Stimulated activated CD8-positive, alpha-beta memory T cell treated with anti-CD3 and anti-CD28 coated beads, Interleukin-4, amount 100 ng/mL, for 48 hours (primary cell): ENCODE results near the gene PDCL3.

Experiments
- DNase-seq: peaks from one replicate; pipeline ENCODE4 v3.0.0-alpha.2; 2020

PDCL3 gene

GRCh38 chr2:100562613-100563406 lies at the start of gene PDCL3:
Gene PDCL3 (plus strand): TSS chr2:100562993. CDS start chr2:100563068, 75 bp downstream.
- DNase-seq = peak; percentile 94

DNA sequence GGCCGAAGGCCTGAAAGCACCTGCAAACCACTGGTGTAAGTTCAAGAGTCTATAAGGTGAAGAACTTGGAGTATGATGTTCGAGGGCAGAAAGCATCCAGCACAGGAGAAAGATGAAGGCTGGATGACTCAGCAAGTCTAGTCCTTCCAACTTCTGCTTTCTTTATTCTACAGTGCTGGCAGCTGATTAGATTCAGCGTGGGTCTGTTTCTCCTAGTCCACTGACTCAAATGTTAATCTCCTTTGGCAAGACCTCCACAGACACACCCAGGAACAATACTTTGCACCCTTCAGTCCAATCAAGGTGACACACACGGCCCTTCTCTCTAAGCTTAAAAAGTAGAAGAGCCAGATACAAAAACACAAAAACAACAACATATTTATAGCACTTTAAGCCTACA lies 49.1 kb upstream of the PDCL3 start:
- no peak for DNase-seq

DNA sequence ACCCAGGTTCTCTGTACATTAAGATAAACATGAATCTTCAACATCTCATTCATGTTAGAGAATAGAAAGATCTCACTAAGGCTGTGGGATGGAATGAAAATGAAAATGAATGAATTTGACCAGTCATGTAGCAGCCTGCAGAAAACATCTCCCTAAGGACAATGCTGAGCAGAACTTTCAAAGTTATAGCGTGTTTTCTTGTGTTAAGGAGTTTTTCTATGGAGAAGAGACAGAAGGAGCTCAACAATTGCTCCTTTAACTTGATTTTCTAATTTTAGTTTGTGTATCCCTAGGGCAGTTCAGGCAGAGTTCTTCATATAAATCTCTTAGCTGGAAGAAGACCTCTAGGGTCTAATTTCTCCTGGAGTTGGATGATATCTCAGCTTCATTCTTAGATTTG lies 45.2 kb upstream of the PDCL3 start:
- DNase-seq = no peak

GRCh38 chr2:100518801-100519200 lies 44.0 kb upstream of the PDCL3 start:
- no peak for DNase-seq

DNA sequence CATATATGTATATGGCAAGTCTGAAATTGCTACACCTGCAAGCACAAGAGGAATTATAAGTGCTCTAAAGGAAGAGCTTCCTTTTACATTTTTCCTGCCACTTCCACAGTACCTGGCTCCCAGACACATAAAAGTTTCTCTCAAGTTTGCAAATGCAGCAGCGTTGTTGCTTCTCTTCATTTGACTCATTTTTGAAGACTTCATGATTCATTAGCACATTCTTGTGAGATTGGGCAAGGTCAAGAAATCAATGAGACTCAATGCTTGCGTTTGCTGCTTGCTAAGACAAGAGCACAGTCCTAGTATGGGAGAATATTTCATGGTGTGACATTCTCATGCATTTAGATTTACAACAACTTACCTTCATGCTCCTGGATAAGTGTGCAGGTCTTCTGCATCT lies 42.6 kb upstream of the PDCL3 start:
- DNase-seq = no peak

DNA sequence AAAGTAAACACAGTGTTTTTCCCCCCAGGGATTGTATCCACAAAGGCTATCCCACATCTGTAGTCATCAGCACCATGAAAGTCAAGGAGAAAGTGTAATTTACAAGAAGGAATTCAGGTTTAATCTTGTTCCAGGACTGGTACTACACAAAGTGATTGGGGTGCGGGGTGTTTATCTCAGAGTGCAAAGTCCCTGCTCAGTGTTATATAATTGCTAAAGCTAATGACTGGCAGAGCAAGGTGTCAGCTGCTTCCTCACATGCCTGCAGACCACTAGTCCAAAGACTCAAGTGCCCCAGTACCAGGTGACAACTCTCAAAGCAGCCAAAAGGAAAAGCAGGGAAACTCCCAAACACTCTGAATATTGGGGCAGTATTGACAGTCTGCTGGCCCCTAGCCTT lies 40.4 kb upstream of the PDCL3 start:
- DNase-seq = no peak

GRCh38 chr2:100524331-100524730 lies 38.5 kb upstream of the PDCL3 start:
- DNase-seq = no peak

- DNase-seq = no peak
Measured at GRCh38 chr2:100526868-100527267, 35.9 kb upstream of the PDCL3 start.

DNA sequence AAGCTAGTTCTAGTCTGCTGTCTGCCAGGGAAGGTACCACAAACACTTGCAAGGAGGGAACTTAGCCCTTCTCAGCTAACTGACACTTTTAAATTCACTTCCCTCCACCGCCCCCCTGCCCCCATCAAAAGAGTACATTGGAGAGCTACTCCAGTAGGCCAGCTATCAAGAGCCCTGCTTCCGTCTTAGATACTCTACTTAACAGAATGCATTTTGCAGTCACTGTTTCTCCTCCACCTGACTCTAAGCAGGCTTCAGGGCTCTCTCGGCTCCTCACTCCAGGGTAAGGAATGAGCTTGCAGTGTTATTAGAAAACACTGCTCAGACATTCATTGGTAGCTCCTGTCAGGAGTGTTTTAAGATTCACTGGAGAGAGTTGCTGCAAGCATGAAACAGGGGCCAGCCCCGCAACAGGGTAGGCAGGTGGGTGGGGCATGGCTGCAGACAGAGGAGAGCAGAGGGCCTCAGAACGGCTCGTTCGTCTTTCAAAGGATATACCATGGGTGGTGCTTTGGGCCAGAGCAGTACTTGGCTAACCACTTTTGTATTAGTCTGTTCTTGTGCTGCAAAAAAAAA lies 35.3 kb upstream of the PDCL3 start:
- no peak for DNase-seq

DNA sequence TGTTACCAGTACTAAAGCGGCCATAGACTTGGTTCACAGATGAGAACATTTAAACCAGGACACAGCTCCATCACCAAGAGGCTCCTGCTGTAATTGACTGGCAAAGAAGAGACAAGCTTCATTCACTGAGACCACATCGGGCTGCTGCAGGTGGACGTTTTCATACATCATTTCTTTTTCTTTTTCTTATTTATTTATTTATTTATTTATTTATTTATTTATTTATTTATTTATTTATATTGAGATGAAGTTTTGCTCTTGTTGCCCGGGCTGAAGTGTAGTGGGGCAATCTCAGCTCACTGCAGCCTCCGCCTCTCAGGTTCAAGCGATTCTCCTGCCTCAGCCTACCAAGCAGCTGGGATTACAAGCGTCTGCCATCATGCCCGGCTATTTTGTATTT lies 33.6 kb upstream of the PDCL3 start:
- DNase-seq = no peak

DNA sequence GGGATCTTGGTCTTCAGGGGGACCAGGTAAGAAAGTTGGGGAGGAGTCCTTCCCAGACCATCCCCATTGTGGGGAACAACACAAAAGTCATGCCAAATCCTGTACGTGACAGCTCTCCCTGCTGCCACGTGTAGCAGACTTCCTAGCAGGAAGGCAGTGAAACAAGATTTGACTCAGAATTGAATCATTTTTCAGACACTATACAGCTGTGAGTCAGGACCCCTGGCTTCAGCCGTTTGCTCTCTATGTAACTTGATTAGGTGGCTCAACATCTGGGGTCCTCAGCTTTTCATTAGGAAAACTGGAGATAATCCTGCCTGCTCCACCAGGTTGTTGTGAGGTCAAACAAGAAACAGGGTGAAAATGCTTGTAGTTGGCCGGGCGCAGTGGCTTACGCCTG lies 32.9 kb upstream of the PDCL3 start:
- DNase-seq = no peak

DNA sequence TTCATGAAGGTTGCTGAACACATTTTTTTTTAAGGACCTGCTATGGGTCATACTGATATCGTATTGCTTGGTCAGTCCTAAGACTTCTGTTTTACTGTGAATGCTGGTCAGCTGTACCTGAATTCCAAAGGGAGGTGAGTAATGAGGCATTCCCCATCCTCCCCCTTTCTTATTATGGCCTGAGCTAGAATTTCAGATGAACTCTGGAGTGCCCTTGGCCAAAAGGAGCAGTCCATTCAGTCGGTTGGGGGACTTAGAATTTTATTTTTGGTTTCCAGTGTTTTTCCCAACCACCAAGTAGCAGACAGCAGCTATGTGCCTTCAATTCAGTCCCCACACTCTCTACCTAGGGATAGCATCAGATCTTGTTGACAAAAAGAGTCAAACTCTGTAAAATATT lies 26.9 kb upstream of the PDCL3 start:
- DNase-seq = no peak

DNA sequence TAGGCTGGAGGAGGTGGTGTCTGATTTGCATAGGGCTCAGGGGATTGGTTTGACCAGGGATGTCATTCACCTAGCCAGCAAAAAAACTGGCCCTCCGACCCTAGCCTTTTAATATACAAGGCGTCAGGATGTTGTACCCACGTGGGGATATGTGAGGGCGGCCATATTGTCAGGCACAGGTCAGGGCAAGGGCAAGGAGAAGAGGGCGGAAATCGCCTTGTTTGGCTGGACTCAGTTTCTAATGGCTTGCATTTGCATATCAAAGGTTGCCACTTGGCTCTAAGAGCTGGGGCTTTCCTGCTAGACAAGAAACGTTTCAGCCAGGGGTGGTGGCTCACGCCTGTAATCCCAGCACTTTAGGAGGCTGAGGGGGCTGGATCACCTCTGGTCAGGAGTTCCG lies 24.9 kb upstream of the PDCL3 start:
- DNase-seq = no peak

GRCh38 chr2:100539221-100539620 lies 23.6 kb upstream of the PDCL3 start:
- no peak for DNase-seq

DNA sequence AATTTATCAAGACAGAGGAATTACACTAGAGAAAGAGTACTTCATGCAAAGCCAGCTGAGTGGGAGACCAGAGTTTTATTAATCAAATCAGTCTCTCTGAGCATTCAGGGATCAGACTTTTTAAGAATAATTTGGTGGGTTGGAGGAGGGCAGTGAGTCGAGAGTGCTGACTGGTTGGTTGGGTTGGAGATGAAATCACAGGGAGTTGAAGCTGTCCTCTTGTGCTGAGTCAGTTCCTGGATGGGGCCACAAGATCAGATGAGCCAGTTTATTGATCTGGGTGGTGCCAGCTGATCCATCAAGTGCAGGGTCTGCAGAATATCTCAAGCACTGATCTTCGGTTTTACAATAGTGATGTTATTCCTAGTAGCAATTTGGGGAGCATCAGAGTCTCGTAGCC lies 21.4 kb upstream of the PDCL3 start:
- no peak for DNase-seq

DNA sequence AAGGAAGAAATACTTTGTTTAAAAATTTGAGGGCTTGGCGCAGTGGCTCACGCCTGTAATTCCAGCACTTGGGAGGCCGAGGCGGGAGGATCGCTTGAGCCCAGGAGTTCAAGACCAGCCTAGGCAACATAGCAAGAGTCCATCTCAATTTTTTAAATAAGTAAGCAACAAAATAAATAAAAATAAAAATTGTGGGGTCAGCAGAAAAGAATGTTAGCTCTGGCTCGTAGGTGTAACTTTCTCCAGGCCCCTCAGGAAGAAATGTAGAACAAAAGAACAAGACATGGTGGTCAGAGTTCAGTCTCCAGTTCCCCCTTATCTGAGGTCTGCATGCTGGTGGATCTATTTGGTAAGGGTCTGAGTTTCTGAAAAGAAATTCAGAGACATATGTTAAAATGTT lies 20.4 kb upstream of the PDCL3 start:
- no peak for DNase-seq

DNA sequence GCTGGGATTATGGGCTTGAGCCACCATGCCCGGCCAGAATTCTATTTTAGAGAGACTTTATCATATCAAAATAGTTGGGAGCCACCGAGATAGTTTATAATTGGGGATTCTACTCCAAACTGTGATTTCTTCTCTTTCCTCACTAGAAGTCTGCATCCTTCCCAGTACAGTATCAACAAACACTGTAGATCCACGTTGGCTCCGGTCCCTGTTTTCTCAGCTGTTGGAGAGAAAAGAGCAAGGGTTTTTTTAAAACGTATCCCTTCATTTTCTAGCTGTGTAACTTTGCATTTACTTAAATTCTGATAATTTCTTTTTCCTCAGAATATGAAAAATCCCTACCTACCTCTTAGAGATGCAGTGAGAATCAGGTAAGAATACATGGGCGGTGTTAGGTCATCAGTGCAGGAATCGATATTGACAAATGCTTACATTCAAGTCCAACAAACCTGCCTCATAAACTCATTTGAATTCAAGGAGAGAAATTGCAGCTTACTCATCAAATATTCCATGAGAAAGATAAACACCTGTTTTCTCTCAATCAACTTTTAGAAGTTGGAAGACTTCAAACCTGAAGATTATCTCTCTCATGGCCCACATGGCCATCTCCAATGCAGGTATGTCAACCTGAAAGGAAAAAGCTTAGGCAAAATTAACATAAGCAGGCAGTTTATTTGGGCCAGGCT lies 17.7 kb upstream of the PDCL3 start:
- DNase-seq = no peak

- DNase-seq = no peak
Measured at GRCh38 chr2:100546469-100546868, 16.3 kb upstream of the PDCL3 start.

GRCh38 chr2:100548771-100549170 lies 14.0 kb upstream of the PDCL3 start:
- no peak for DNase-seq

DNA sequence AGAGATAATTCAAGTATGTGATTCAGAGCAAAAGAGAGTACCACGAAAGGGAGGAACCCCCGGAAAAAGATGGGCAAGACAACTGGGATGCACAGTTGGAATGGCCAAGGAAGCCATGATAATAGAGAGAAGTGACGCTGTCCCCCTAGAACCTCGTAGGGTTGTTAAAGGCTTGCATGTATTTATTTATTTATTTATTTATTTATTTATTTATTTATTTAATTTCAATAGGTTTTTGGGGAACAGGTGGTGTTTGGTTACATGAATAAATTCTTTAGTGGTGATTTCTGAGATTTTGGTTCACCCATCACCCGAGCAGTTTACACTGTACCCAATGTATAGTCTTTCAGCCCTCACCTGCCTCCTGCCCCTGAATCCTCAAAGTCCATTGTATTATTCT lies 11.5 kb upstream of the PDCL3 start:
- no peak for DNase-seq

GRCh38 chr2:100554798-100555407 lies 7.9 kb upstream of the PDCL3 start:
- DNase-seq = peak; percentile 59

- no peak for DNase-seq
Measured at GRCh38 chr2:100556746-100557145, 6.0 kb upstream of the PDCL3 start.

DNA sequence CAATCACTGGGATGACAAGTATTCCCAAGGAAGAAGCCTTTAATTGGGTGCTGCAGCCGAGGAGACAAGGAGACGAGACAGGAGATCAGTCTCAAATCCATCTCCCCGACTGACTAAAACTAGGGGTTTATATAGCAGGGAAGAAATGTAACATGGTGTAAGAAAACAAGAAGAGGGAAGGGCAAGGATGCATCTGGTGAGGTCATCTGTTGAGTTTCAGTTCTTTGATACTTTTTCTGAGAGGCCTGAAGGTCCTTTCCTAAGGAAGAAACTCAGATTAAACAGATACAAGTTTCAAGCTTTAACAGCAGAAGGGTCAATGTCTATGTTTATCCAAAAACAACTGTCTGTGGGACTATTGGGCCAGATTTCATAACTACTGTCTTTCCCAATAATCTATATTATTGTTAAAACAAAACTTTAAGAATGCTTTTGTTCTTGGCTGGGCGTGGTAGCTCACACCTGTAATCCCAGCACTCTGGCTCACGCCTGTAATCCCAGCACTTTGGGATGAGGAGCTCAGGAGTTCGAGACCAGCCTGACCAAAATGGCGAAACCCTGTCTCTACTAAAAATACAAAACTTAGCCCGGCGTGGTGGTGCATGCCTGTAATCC lies 2.5 kb upstream of the PDCL3 start:
- no peak for DNase-seq
